ENCODE measurements around the gene FCRL1.

DNA sequence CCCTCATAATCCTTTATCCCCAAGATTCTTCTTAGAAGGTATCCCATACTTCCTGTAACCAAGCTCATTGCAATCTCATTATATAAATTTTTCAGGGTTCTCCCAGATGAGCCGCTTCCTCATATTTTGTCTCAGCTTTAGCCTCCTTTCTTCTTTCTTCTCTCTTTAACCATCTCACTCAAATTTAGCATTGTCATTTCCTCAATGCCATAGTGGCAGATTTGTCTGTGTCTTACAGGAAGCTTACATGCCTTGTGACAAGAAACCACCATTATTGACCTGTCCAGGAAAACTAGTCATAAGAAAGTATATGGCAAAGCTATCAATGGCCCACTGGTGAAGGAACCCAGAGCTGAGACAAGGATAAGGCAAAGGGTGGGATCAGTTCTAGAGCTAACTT is 37.0 kb downstream of the FCRL1 start:
- TF ChIP-seq, protein P1, sequence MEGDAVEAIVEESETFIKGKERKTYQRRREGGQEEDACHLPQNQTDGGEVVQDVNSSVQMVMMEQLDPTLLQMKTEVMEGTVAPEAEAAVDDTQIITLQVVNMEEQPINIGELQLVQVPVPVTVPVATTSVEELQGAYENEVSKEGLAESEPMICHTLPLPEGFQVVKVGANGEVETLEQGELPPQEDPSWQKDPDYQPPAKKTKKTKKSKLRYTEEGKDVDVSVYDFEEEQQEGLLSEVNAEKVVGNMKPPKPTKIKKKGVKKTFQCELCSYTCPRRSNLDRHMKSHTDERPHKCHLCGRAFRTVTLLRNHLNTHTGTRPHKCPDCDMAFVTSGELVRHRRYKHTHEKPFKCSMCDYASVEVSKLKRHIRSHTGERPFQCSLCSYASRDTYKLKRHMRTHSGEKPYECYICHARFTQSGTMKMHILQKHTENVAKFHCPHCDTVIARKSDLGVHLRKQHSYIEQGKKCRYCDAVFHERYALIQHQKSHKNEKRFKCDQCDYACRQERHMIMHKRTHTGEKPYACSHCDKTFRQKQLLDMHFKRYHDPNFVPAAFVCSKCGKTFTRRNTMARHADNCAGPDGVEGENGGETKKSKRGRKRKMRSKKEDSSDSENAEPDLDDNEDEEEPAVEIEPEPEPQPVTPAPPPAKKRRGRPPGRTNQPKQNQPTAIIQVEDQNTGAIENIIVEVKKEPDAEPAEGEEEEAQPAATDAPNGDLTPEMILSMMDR (conservative IDR thresholded peaks at IDR 0.05; ENCODE audit: low read length), result no peak
- no peak for TF ChIP-seq EZH2phosphoT487 (IDR thresholded peaks at IDR 0.05; ENCODE audit: borderline replicate concordance, low read depth, low read length)

All from OCI-LY7 (cell line).